ENCODE data around the gene PTPRN2.
"Not testable (repeated sequence)": the region's sequence is repeated elsewhere in the genome, so short reads cannot be mapped to it uniquely, and the experiment has no call there.

PTPRN2 gene

GRCh38 chr7:157674715-157675426, 912.8 kb downstream of the PTPRN2 start:
- FAIRE-seq = no peak

GRCh38 chr7:157674027-157674714, 913.5 kb downstream of the PTPRN2 start:
- no peak for FAIRE-seq

GRCh38 chr7:157673573-157673972, 914.0 kb downstream of the PTPRN2 start:
- FAIRE-seq = no peak

DNA sequence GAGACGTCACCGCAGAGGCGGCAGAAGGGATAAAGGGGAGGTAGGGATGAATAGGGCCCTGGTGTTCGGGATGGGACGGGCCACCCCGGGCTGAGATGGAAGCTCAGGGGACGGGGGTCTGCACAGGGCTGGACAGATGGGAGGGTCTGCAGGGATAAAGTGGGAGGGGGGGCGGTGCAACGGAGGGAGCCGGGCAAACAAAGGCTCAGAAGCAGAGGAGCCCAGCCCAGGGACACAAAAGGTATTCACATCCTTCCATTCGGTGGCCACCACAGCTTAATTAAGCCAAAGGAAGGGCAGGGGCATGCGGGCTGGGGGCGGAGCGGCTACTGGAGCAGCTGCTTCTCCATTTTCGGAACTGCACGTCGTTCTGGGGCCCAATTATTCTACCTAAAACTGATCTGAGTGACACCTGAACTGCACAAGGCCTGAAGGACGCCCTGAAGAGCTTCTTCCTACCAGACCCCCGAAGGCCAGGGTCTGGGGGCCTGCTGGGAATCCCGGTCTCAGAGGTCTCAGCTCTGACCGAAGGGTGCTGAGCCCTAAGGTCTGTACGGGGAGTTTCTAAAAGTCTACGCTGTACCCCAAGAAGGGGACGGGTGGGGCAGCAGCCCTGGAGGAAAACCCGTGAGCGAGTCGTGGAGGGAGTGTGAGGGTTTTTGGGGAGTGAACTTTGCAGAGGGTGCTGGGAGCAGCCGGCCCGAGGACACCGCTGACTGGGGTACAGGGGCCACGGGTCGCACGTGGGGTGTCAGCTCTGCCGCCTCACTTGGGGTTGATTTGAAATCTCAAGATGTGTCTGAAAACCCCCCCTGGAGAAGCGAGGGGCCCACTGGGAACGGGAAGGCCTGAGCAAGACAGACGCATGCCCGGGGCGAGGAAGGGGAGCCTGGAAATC, 916.0 kb downstream of the PTPRN2 start:
- FAIRE-seq = no peak

- no peak for FAIRE-seq
Observed at GRCh38 chr7:157670490-157671357, 916.9 kb downstream of the PTPRN2 start.

DNA sequence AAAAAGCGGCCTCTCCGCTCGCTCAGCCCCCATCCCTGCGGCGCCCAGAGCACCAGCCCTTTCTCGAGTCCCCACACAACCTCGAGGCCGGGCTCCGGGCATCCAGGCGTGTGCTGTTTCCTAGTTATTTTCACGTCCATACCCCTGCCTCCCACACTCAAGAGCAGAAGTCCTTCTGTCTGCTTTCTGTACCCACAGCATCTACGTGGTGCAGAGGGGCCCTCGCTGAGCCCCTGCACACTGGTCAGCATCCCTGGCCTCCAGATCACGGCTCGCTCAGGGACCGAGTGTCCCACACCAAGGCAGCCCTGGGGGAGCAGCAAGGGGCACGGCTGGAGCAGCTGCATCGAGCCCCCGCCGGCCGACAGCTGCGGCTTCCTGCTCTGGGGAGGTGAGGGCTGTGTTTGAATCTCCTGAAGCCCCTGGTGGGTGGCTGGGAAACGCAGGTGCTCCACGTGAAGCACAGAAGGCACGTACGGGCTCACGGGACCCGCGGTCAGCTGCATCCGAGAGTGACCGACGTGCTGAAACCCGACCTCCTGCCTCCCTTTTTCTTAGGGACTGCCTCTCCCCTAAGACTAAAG, 917.8 kb downstream of the PTPRN2 start:
- FAIRE-seq = no peak

DNA sequence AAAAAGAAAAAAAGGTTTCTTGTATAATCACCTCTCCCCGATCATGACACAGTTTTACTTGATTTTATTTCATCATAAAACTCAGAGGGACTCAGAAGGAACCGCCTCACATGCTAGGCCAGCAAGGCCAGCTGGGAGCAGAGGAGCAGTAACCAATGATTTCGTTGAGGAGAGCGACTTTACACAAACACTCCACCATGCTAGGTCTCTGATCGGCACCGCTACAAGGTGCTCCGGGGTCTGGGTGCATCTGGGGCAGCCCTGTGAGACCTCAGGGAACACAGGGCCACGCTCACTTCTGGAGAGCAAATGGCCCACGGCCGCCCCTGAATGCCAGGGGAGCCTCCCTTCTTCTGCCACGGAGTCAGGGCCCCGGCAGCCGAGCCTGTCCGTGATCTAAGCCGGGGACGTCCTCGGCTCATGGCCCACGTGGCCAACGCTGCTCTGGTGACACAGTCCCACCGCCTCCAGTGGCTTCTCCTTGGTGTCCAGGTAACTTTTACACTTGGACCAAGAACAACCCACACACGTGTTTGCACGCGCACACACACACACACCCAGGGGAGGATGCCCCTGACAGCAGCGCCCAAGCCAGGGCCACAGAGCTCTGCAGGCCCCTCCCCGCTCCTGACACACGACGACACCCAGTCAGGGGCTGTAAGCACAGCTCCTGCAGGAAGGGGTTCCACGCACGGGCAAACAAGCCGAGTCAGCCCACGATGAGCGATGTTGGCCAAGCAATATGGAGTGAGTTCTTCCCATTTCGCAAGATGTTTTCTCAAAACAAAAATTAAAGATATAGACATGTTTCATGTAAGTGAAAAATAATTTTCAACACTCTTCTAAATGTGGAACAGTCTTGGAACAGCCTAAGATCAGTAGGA, 918.5 kb downstream of the PTPRN2 start:
- FAIRE-seq = no peak

DNA sequence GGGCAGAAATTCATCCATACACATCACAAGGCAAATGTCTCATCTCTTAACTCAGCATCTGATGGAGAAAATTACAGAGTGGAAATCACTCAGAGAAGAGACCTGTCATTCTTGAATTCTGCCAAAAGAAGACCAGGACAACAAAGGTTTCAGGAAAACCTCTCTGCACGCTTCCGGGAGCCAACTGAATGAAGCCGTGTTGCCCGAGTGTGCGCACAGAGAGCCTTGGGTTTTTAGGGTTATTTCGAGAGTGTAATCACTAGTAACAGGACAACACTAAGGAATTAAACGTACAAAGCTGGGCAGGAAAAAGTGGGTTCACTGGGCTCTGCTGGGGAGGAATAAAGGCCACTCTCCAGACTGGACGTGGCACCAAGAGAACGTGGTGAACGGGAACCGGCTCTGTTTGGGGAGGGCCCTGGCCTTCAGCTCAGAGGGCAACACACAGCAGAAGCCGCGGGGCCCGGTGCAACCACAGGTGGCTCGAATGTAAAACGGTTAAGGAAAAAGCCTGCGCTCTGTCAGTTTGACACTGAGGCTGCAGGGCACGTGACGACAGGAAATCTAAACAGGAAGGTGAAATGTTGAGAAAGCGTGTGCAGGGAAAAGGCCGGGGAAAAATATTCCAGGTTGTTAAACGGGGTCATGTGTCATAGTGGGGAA, 919.3 kb downstream of the PTPRN2 start:
- no peak for FAIRE-seq

DNA sequence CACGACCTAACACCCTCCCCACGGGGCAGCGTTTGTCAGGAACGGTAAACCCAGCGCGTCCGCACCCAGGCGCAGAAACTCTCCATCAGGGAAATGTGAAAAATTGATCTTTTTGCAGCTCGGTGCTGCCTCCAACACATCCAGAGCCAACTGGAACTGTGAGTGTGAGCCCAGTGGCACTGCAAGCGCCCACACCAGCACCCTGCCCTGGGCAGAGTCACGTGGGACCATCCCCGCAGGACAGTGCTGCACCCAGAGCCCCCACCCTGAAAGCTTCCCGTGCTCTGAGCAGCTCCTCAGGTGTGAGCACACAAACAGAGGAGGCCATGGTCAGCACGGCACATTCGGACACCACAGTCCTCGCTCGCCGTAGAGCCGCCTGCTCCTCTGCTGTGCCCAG, 919.9 kb downstream of the PTPRN2 start:
- no peak for FAIRE-seq

DNA sequence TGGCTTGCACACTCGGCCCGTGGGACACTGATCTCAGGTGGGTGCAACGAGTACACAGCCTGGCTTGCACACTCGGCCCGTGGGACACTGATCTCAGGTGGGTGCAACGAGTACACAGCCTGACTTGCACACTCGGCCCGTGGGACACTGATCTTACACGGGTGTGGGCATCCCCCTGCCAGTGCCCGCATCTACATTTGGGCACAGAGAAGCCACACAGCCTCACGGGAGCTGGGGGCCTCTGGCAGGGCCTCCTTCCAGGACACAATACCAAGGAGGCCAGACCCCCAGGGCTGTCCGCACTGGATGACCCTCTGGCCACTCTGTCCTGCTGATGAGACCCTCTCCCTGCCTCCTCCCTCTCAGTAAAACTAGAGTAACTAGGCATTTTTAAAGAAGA, 920.4 kb downstream of the PTPRN2 start:
- no peak for FAIRE-seq

GRCh38 chr7:157666530-157667040, 921.0 kb downstream of the PTPRN2 start:
- FAIRE-seq = no peak

DNA sequence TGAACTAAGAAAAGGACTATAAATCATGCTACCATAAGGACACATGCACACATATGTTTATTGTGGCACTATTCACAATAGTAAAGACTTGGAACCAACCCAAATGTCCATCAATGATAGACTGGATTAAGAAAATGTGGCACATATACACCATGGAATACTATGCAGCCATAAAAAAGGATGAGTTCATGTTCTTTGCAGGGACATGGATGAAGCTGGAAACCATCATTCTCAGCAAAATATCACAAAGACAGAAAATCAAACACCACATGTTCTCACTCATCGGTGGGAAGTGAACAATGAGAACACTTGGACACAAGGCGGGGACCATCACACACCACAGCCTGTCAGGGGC, 922.0 kb downstream of the PTPRN2 start:
- FAIRE-seq = not testable (repeated sequence)

GRCh38 chr7:157664871-157665633, 922.6 kb downstream of the PTPRN2 start:
- no peak for FAIRE-seq

DNA sequence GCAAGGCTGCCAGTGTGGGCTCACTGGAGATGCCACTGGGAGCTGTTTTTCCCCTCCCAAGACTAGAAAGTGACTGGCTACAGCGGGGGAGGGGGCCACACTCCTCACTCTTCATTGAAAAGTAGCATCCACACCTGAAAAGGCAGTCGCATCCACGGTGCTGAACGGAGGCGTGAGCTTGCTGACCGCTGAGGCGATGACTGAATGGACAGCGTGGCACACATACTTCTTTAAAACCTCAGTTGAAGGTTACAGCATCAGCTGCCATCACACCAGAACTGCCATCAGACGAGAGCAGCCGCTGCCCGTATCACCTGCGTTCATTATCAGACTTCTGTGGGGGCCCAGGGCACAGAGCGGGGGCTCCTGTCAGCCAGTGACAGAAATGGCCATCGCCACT, 923.6 kb downstream of the PTPRN2 start:
- FAIRE-seq = no peak

DNA sequence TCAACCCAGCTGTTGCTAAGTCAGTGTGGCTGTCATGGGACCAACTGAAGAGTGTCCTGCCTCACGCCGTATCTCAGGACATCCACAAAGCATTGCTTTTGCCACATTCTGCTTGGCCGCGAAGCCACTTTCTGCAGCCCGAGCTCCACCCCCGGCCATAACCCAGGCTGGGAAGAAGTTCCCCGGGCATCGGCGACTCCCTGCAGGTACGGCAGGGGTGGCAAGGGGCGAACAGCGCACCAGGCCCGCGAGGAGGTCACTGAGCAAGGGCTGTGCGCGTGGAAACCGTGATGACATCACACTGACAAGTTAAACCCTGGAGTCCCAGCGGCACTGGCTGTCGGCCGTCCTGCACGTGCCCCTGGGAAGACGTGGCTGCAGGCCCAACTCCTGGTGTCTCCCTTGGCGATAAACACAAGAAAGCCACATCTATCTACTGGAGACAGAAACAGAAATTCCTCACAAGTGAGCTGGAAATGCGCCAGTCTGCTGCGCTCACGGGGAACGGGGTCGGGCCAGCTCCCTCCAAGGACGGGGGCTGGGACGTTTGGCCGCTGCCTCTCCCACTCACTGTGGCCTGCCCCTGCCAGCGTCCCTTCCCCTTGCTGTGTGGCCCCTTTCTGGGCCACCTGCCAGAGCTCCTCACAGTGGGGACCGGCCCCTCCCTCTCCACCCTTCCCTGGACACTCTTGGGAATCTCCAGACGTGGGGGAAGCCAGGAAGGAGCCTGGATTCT, 924.5 kb downstream of the PTPRN2 start:
- FAIRE-seq = no peak

- FAIRE-seq = no peak
Observed at GRCh38 chr7:157662110-157662791, 925.4 kb downstream of the PTPRN2 start.

DNA sequence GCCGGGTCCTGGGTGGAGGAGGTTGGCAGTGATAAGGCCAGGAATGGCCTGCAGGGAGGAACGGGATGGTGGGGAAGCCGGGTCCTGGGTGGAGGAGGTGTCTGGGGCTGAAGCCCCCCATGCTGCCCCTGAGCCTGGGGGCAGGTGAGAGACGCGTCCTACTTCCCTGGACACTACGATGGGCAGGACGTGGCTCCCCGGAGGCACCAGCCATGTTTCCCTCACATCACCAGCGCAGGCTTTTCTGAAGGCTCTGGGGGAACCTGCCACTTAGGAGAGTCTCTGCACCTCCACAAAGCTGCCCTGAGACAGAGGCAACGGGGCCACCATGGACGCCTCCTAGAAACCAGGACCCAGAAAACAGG, 926.0 kb downstream of the PTPRN2 start:
- FAIRE-seq = no peak

GRCh38 chr7:157660971-157661610, 926.5 kb downstream of the PTPRN2 start:
- no peak for FAIRE-seq

All from islet of Langerhans (tissue), 1 donor.